ENCODE results near the gene CCL22.
"Not testable (repeated sequence)": the region's sequence is repeated elsewhere in the genome, so short reads cannot be mapped to it uniquely, and the experiment has no call there.

CCL22 gene

GRCh38 chr16:57333402-57333801 lies 25.2 kb upstream of the CCL22 start:
- Histone ChIP-seq H3K9ac (ENCODE audit: low read length) (no peak overlapping the region), H3F3A (ENCODE audit: insufficient read depth, low read length) (no peaks in the 10 kb centered on the region), H3K9me2 (replicated peaks; ENCODE audit: insufficient read depth, low read length) (no peaks in the 10 kb centered on the region), H3K36me3 (replicated peaks; ENCODE audit: insufficient read depth, low read length) (no peaks in the 10 kb centered on the region), H2AFZ (ENCODE audit: low read length) (no peak overlapping the region), H3K4me1 (ENCODE audit: low read length) (no peaks in the 10 kb centered on the region), H3K27ac (ENCODE audit: low read length) (no peak overlapping the region), H3K27me3 (replicated peaks; ENCODE audit: insufficient read depth, low read length) (no peaks in the 10 kb centered on the region), H3K9me3 (replicated peaks; ENCODE audit: insufficient read depth, low read length) (no peaks in the 10 kb centered on the region), H4K20me1 (ENCODE audit: insufficient read depth, low read length) (no peaks in the 10 kb centered on the region), H3K79me2 (ENCODE audit: low read length) (no peaks in the 10 kb centered on the region), H3K4me3 (ENCODE audit: low read length) (no peak overlapping the region), H3K4me2 (ENCODE audit: low read depth, low read length) (no peak overlapping the region)
- TF ChIP-seq, protein P1, sequence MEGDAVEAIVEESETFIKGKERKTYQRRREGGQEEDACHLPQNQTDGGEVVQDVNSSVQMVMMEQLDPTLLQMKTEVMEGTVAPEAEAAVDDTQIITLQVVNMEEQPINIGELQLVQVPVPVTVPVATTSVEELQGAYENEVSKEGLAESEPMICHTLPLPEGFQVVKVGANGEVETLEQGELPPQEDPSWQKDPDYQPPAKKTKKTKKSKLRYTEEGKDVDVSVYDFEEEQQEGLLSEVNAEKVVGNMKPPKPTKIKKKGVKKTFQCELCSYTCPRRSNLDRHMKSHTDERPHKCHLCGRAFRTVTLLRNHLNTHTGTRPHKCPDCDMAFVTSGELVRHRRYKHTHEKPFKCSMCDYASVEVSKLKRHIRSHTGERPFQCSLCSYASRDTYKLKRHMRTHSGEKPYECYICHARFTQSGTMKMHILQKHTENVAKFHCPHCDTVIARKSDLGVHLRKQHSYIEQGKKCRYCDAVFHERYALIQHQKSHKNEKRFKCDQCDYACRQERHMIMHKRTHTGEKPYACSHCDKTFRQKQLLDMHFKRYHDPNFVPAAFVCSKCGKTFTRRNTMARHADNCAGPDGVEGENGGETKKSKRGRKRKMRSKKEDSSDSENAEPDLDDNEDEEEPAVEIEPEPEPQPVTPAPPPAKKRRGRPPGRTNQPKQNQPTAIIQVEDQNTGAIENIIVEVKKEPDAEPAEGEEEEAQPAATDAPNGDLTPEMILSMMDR (IDR thresholded peaks at IDR 0.05; ENCODE audit: low read length): no peak
- TF ChIP-seq EZH2 (optimal IDR thresholded peaks at IDR 0.05; ENCODE audit: low read depth, low read length) (no peak), EZH2phosphoT487 (IDR thresholded peaks at IDR 0.05; ENCODE audit: low read length) (no peak)
- DNase-seq: no peak

DNA sequence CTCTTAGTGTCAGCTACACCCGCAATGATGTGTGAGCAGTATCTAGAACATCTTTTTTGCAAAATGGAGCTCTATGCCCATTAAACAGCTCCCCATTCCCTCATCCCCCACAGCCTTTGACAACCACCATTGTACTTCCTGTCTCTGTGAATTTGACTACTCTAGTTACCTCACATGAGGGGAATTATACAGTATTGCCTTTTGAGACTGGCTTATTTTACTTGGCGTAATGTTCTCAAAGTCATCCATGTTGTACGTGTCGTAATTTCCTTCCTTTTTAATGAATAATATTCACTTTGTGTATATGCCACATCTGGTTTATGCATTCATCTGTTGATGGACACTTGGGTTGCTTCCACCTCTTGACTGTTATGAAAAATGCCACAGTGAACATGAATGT lies 23.2 kb upstream of the CCL22 start:
- no peak for TF ChIP-seq EZH2 (optimal IDR thresholded peaks at IDR 0.05; ENCODE audit: low read depth, low read length)
- no peaks in the 10 kb centered on the region for H3K36me3 ChIP-seq (replicated peaks; ENCODE audit: insufficient read depth, low read length)
- H4K20me1 ChIP-seq (ENCODE audit: insufficient read depth, low read length): no peaks in the 10 kb centered on the region
- H3K4me2 ChIP-seq (ENCODE audit: low read depth, low read length): no peak overlapping the region
- DNase-seq: no peak
- H3F3A ChIP-seq (ENCODE audit: insufficient read depth, low read length): no peaks in the 10 kb centered on the region
- H3K27ac ChIP-seq (ENCODE audit: low read length): no peak overlapping the region
- no peak overlapping the region for H3K4me3 ChIP-seq (ENCODE audit: low read length)
- H3K27me3 ChIP-seq (replicated peaks; ENCODE audit: insufficient read depth, low read length): no peaks in the 10 kb centered on the region
- no peaks in the 10 kb centered on the region for H3K79me2 ChIP-seq (ENCODE audit: low read length)
- H3K9me2 ChIP-seq (replicated peaks; ENCODE audit: insufficient read depth, low read length): no peaks in the 10 kb centered on the region
- H2AFZ ChIP-seq (ENCODE audit: low read length): no peak overlapping the region
- no peak overlapping the region for H3K9ac ChIP-seq (ENCODE audit: low read length)
- H3K4me1 ChIP-seq (ENCODE audit: low read length): no peaks in the 10 kb centered on the region
- H3K9me3 ChIP-seq (replicated peaks; ENCODE audit: insufficient read depth, low read length): no peaks in the 10 kb centered on the region

DNA sequence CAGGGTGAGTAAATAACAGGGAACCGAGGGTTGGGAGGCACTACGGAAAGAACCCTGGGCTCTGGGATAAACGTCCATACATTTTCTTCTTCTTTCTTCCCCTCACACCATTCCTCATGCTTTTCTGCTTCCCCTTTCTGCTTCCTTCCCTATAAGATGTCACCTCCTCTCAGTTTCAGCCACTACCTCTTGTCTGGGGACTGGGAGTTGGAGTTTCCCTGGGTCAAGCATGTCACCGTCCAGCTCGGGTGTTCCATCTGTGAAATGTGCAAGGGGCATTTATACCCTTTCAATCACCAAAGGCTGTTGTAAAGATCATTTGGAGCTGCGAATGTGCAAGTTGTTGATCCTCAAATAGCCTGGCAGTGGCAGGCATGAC lies 17.5 kb upstream of the CCL22 start:
- DNase-seq: no peak
- Histone ChIP-seq H3K9ac (ENCODE audit: low read length) (no peak overlapping the region), H3K9me2 (replicated peaks; ENCODE audit: insufficient read depth, low read length) (no peaks in the 10 kb centered on the region), H3F3A (ENCODE audit: insufficient read depth, low read length) (no peaks in the 10 kb centered on the region), H3K4me3 (ENCODE audit: low read length) (no peak overlapping the region), H4K20me1 (ENCODE audit: insufficient read depth, low read length) (no peaks in the 10 kb centered on the region), H3K9me3 (replicated peaks; ENCODE audit: insufficient read depth, low read length) (no peaks in the 10 kb centered on the region), H3K4me1 (ENCODE audit: low read length) (no peaks in the 10 kb centered on the region), H3K27me3 (replicated peaks; ENCODE audit: insufficient read depth, low read length) (no peaks in the 10 kb centered on the region), H3K79me2 (ENCODE audit: low read length) (no peaks in the 10 kb centered on the region), H3K4me2 (ENCODE audit: low read depth, low read length) (no peak overlapping the region), H3K27ac (ENCODE audit: low read length) (no peak overlapping the region), H2AFZ (ENCODE audit: low read length) (no peak overlapping the region), H3K36me3 (replicated peaks; ENCODE audit: insufficient read depth, low read length) (no peaks in the 10 kb centered on the region)
- TF ChIP-seq EZH2phosphoT487 (IDR thresholded peaks at IDR 0.05; ENCODE audit: low read length) (no peak), EZH2 (optimal IDR thresholded peaks at IDR 0.05; ENCODE audit: low read depth, low read length) (no peak)
- TF ChIP-seq, protein P1 (IDR thresholded peaks at IDR 0.05; ENCODE audit: low read length): no peak

DNA sequence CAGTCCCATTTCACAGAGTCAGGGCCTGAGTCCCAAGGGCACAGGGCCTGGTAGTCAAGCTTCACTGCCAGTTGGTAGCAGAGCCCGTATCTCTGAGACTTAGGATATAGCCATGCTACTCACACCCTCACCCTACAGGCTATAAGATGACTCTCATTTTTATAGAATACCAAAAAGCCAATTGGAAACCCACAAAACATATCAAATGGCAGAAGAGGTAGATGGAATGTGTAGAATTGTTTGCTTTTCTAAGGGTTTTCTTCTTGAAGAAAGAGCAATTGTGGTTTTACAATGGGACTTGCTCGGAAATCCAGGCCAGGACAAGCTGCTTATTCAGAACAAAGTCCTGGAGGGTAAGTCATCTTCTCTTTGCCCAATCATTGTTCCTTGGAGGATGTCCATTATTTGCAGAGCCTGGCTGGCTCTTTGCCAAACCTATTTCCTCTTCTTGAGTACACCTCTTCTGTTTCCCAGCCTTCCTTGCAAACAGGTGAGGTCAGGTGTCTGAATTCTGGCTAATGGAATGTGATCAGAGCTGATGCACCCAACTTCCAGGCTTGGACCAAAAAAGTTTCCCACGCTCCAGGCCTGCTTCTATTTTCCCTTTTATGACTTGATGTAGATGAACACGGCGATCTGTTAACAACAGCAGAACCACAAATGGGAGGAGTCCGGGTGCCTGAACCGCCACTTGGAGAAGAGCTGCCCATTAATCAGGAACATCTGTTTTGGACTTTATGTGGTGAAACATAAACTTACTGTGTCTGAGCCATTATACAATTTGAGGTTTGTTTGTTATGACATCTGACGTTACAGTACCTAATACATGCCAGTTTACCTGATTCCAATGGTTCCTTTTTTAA lies 16.9 kb upstream of the CCL22 start:
- no peak overlapping the region for H3K27ac ChIP-seq (ENCODE audit: low read length)
- TF ChIP-seq EZH2phosphoT487 (IDR thresholded peaks at IDR 0.05; ENCODE audit: low read length) (no peak), EZH2 (optimal IDR thresholded peaks at IDR 0.05; ENCODE audit: low read depth, low read length) (no peak)
- TF ChIP-seq, protein P1 (IDR thresholded peaks at IDR 0.05; ENCODE audit: low read length): no peak
- H3K36me3 ChIP-seq (replicated peaks; ENCODE audit: insufficient read depth, low read length): no peaks in the 10 kb centered on the region
- no peak for DNase-seq
- no peaks in the 10 kb centered on the region for H3K27me3 ChIP-seq (replicated peaks; ENCODE audit: insufficient read depth, low read length)
- no peaks in the 10 kb centered on the region for H3K9me2 ChIP-seq (replicated peaks; ENCODE audit: insufficient read depth, low read length)
- no peaks in the 10 kb centered on the region for H3K79me2 ChIP-seq (ENCODE audit: low read length)
- no peak overlapping the region for H3K4me2 ChIP-seq (ENCODE audit: low read depth, low read length)
- H4K20me1 ChIP-seq (ENCODE audit: insufficient read depth, low read length): no peaks in the 10 kb centered on the region
- H3K4me3 ChIP-seq (ENCODE audit: low read length): no peak overlapping the region
- H2AFZ ChIP-seq (ENCODE audit: low read length): no peak overlapping the region
- H3F3A ChIP-seq (ENCODE audit: insufficient read depth, low read length): no peaks in the 10 kb centered on the region
- H3K9ac ChIP-seq (ENCODE audit: low read length): no peak overlapping the region
- H3K9me3 ChIP-seq (replicated peaks; ENCODE audit: insufficient read depth, low read length): no peaks in the 10 kb centered on the region
- H3K4me1 ChIP-seq (ENCODE audit: low read length): no peaks in the 10 kb centered on the region

DNA sequence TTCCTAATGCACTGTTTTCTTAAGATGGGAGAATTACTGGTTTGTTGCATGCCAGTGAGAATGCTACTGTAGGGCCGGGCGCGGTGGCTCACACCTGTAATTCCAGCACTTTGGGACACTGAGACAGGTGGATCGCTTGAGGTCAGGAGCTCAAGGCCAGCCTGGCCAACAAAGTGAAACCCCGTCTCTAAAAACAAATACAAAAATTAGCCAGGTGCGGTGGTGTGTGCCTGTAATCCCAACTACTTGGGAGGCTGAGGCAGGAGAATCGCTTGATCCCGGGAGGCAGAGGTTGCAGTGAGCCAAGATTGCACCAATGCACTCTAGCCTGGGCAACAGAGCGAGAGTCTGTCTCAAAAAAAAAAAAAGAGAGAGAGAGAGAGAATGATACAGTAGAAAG lies 16.0 kb upstream of the CCL22 start:
- not testable (repeated sequence) for H3K9me2 ChIP-seq (replicated peaks; ENCODE audit: insufficient read depth, low read length); H3K27me3 ChIP-seq (replicated peaks; ENCODE audit: insufficient read depth, low read length); H2AFZ ChIP-seq (ENCODE audit: low read length); DNase-seq; H3F3A ChIP-seq (ENCODE audit: insufficient read depth, low read length); H3K9me3 ChIP-seq (replicated peaks; ENCODE audit: insufficient read depth, low read length); H3K36me3 ChIP-seq (replicated peaks; ENCODE audit: insufficient read depth, low read length); H4K20me1 ChIP-seq (ENCODE audit: insufficient read depth, low read length); H3K4me3 ChIP-seq (ENCODE audit: low read length); H3K4me1 ChIP-seq (ENCODE audit: low read length); H3K4me2 ChIP-seq (ENCODE audit: low read depth, low read length); H3K27ac ChIP-seq (ENCODE audit: low read length); H3K9ac ChIP-seq (ENCODE audit: low read length); H3K79me2 ChIP-seq (ENCODE audit: low read length)

All from MM.1S (cell line).